ENCODE results near the gene MAML1.

- no peak for TF ChIP-seq CTCF (IDR thresholded peaks at IDR 0.05)
- TF ChIP-seq CREM (CRISPR knock-in tag; IDR thresholded peaks at IDR 0.05): no peak
- TF ChIP-seq PREB (CRISPR knock-in tag; IDR thresholded peaks at IDR 0.05; ENCODE audit: borderline replicate concordance): no peak
- no peak for TF ChIP-seq SP1 (CRISPR knock-in tag; conservative IDR thresholded peaks at IDR 0.05)
- TF ChIP-seq NFE2L1 (CRISPR knock-in tag; IDR thresholded peaks at IDR 0.05): no peak
Observed at GRCh38 chr5:179821298-179822058, 88.9 kb downstream of the MAML1 start.

Measured in WTC11 (cell line).